Duodenal mucosa (tissue), 2 donors: ENCODE measurements around the gene SLC7A14.

Source experiments
- H3K27ac ChIP-seq: one replicate; pipeline ENCODE4 v1.7.0; 2013; ENCODE audit warnings: low read depth, low read length
- H3K27me3 ChIP-seq, 2 donors: one replicate each; pipeline ENCODE4 v1.7.0; 2013; ENCODE audit warnings: low read length in 2 of 2, control low read depth in 1 of 2; ENCODE audit not compliant: insufficient read depth in 2 of 2, control insufficient read depth in 1 of 2
- H3K36me3 ChIP-seq, 2 donors: one replicate each; pipeline ENCODE4 v1.7.0; 2013; ENCODE audit warnings: low read length in 2 of 2, control low read depth in 1 of 2; ENCODE audit not compliant: insufficient read depth in 2 of 2, control insufficient read depth in 1 of 2
- H3K4me1 ChIP-seq, 2 donors: one replicate each; pipeline ENCODE4 v1.7.0; 2013; ENCODE audit warnings: low read length in 2 of 2, control low read depth in 1 of 2; ENCODE audit not compliant: insufficient read depth in 2 of 2, control insufficient read depth in 1 of 2
- H3K4me3 ChIP-seq, 2 donors: one replicate each; pipeline ENCODE4 v1.7.0; 2013; ENCODE audit warnings: low read length in 2 of 2, low read depth in 1 of 2
- H3K9ac ChIP-seq, 2 donors: one replicate each; pipeline ENCODE4 v1.7.0; 2013; ENCODE audit warnings: low read length in 2 of 2, low read depth in 1 of 2
- H3K9me3 ChIP-seq, 2 donors: one replicate each; pipeline ENCODE4 v1.7.0; 2013; ENCODE audit warnings: low read length in 2 of 2, control low read depth in 1 of 2; ENCODE audit not compliant: control insufficient read depth in 1 of 2

Gene SLC7A14

GRCh38 chr3:170565495-170565894 lies 20.4 kb downstream of the SLC7A14 start:
- no peak overlapping the region for H3K27ac ChIP-seq

GRCh38 chr3:170564664-170565063 lies 21.2 kb downstream of the SLC7A14 start:
- no peak overlapping the region for H3K4me3 ChIP-seq
- no peaks in the 10 kb centered on the region for H3K27me3 ChIP-seq
- no peak overlapping the region for H3K27ac ChIP-seq
- no peak overlapping the region for H3K9ac ChIP-seq
- no peaks in the 10 kb centered on the region for H3K36me3 ChIP-seq
- H3K9me3 ChIP-seq = no peaks in the 10 kb centered on the region
- no peaks in the 10 kb centered on the region for H3K4me1 ChIP-seq

More at GRCh38 chr3:170565495-170565894, 20.4 kb downstream of the SLC7A14 start:
- Histone ChIP-seq H3K36me3 (no peaks in the 10 kb centered on the region), H3K9me3 (no peaks in the 10 kb centered on the region), H3K9ac (no peak overlapping the region), H3K4me1 (no peaks in the 10 kb centered on the region), H3K4me3 (no peak overlapping the region), H3K27me3 (no peaks in the 10 kb centered on the region)

- H3K27ac ChIP-seq = no peak overlapping the region
- H3K27me3 ChIP-seq = no peaks in the 10 kb centered on the region
- no peaks in the 10 kb centered on the region for H3K4me1 ChIP-seq
- no peaks in the 10 kb centered on the region for H3K36me3 ChIP-seq
- H3K9me3 ChIP-seq = no peaks in the 10 kb centered on the region
- H3K4me3 ChIP-seq = no peak overlapping the region
- H3K9ac ChIP-seq = no peak overlapping the region
These were observed 22.0 kb downstream of the SLC7A14 start for GRCh38 chr3:170563712-170564423.

GRCh38 chr3:170562080-170562479 lies 23.8 kb downstream of the SLC7A14 start:
- Histone ChIP-seq H3K27me3 (no peaks in the 10 kb centered on the region), H3K9me3 (no peaks in the 10 kb centered on the region), H3K36me3 (no peaks in the 10 kb centered on the region), H3K4me1 (no peaks in the 10 kb centered on the region), H3K9ac (no peak overlapping the region), H3K27ac (no peak overlapping the region), H3K4me3 (no peak overlapping the region)

- no peaks in the 10 kb centered on the region for H3K9me3 ChIP-seq
- H3K27ac ChIP-seq = no peak overlapping the region
- H3K4me3 ChIP-seq = no peak overlapping the region
- H3K9ac ChIP-seq = no peak overlapping the region
- H3K36me3 ChIP-seq = no peaks in the 10 kb centered on the region
- no peaks in the 10 kb centered on the region for H3K27me3 ChIP-seq
- no peaks in the 10 kb centered on the region for H3K4me1 ChIP-seq
These were observed 25.0 kb downstream of the SLC7A14 start for GRCh38 chr3:170560717-170561382.

- Histone ChIP-seq H3K9me3 (no peaks in the 10 kb centered on the region), H3K27ac (no peak overlapping the region), H3K4me1 (no peaks in the 10 kb centered on the region), H3K27me3 (no peaks in the 10 kb centered on the region), H3K9ac (no peak overlapping the region), H3K4me3 (no peak overlapping the region), H3K36me3 (no peaks in the 10 kb centered on the region)
These were observed 25.6 kb downstream of the SLC7A14 start for GRCh38 chr3:170560296-170560695.

- H3K27ac ChIP-seq = no peak overlapping the region
- no peaks in the 10 kb centered on the region for H3K4me1 ChIP-seq
- no peaks in the 10 kb centered on the region for H3K9me3 ChIP-seq
These were observed 27.4 kb downstream of the SLC7A14 start for GRCh38 chr3:170558427-170558826.

GRCh38 chr3:170555329-170555728 lies 30.5 kb downstream of the SLC7A14 start:
- H3K36me3 ChIP-seq = no peaks in the 10 kb centered on the region
- no peak overlapping the region for H3K9ac ChIP-seq
- H3K27ac ChIP-seq = no peak overlapping the region
- no peaks in the 10 kb centered on the region for H3K4me1 ChIP-seq
- H3K9me3 ChIP-seq = no peaks in the 10 kb centered on the region
- H3K27me3 ChIP-seq = no peaks in the 10 kb centered on the region
- no peak overlapping the region for H3K4me3 ChIP-seq

More at GRCh38 chr3:170558427-170558826, 27.4 kb downstream of the SLC7A14 start:
- H3K36me3 ChIP-seq = no peaks in the 10 kb centered on the region
- H3K9ac ChIP-seq = no peak overlapping the region
- H3K27me3 ChIP-seq = no peaks in the 10 kb centered on the region
- H3K4me3 ChIP-seq = no peak overlapping the region

GRCh38 chr3:170553788-170554757 lies 31.8 kb downstream of the SLC7A14 start:
- Histone ChIP-seq H3K27me3 (no peaks in the 10 kb centered on the region), H3K4me1 (no peaks in the 10 kb centered on the region), H3K27ac (no peak overlapping the region), H3K4me3 (no peak overlapping the region), H3K36me3 (no peaks in the 10 kb centered on the region), H3K9ac (no peak overlapping the region), H3K9me3 (no peaks in the 10 kb centered on the region)

GRCh38 chr3:170551252-170551651 lies 34.6 kb downstream of the SLC7A14 start:
- no peak overlapping the region for H3K9ac ChIP-seq
- H3K36me3 ChIP-seq = no peaks in the 10 kb centered on the region
- H3K27ac ChIP-seq = no peak overlapping the region
- no peaks in the 10 kb centered on the region for H3K9me3 ChIP-seq
- H3K27me3 ChIP-seq = no peaks in the 10 kb centered on the region
- H3K4me3 ChIP-seq = no peak overlapping the region
- no peaks in the 10 kb centered on the region for H3K4me1 ChIP-seq
